GM21515 (cell line): ENCODE data around the gene LRRC74B.
A peak's percentile ranks its signal among the peaks of the same experiment; 100 is the strongest.

ENCODE experiments used
- ATAC-seq: cut with Tn5 transposase; IDR thresholded peaks from one replicate; pipeline ENCODE4 v1.9.1; 2021; ENCODE audit not compliant: unreplicated experiment

Gene LRRC74B

GRCh38 chr22:21014202-21014725, 31.5 kb upstream of the LRRC74B start:
- peak; percentile 78 for ATAC-seq

GRCh38 chr22:21014726-21015465, 30.9 kb upstream of the LRRC74B start, which contains the start of gene P2RX6:
Gene P2RX6, plus strand, starts transcription at chr22:21015165. Its CDS starts 10 bp downstream, at chr22:21015175.
- no peak for ATAC-seq

- ATAC-seq = no peak
These were observed 30.2 kb upstream of the LRRC74B start for GRCh38 chr22:21015466-21016006.

GRCh38 chr22:21016644-21017420, 28.9 kb upstream of the LRRC74B start:
- no peak for ATAC-seq

GRCh38 chr22:21018314-21018713, 27.4 kb upstream of the LRRC74B start:
- ATAC-seq = no peak

- ATAC-seq = no peak
These were observed 24.8 kb upstream of the LRRC74B start for GRCh38 chr22:21020802-21021429.

- no peak for ATAC-seq
These were observed 23.2 kb upstream of the LRRC74B start for GRCh38 chr22:21022507-21022906.

GRCh38 chr22:21022955-21023614, 22.7 kb upstream of the LRRC74B start:
- no peak for ATAC-seq

- no peak for ATAC-seq
These were observed 20.5 kb upstream of the LRRC74B start for GRCh38 chr22:21025266-21025665.

GRCh38 chr22:21025763-21026755, 19.7 kb upstream of the LRRC74B start:
- no peak for ATAC-seq

GRCh38 chr22:21026783-21027692, 18.7 kb upstream of the LRRC74B start:
- ATAC-seq = no peak

GRCh38 chr22:21028277-21029251, 17.2 kb upstream of the LRRC74B start:
- ATAC-seq = no peak

- ATAC-seq = no peak
These were observed 16.2 kb upstream of the LRRC74B start for GRCh38 chr22:21029486-21030025.

GRCh38 chr22:21030032-21030431, 15.7 kb upstream of the LRRC74B start:
- no peak for ATAC-seq

- ATAC-seq = no peak
These were observed 14.9 kb upstream of the LRRC74B start for GRCh38 chr22:21030621-21031544.

GRCh38 chr22:21031545-21032036, 14.2 kb upstream of the LRRC74B start:
- no peak for ATAC-seq
